ENCODE measurements around the gene PHYH.

GRCh38 chr10:13335881-13336280 is 36.0 kb upstream of the PHYH start:
- TF ChIP-seq POLR2AphosphoS5 (IDR thresholded peaks at IDR 0.05): no peak
- no peak for TF ChIP-seq POLR2A (IDR thresholded peaks at IDR 0.05)
- no peak for TF ChIP-seq CTCF (IDR thresholded peaks at IDR 0.05)
- no peak for TF ChIP-seq EP300 (IDR thresholded peaks at IDR 0.05; ENCODE audit: low read depth)

Data from transverse colon (tissue), 4 donors.